ENCODE results near the gene AFAP1. TPM values are rescaled to one million over a fixed set of nuclear protein-coding genes. Genes with fewer than 3 reads are reported as not detected.

The AFAP1 gene
- polyA plus RNA-seq, 3 donors = not detected

GRCh38 chr4:7744142-7744804, 195.4 kb downstream of the AFAP1 start:
- Mint-ChIP-seq H3K4me3 (peak overlapping the region; percentile 54 to 81), H3K4me1 (peaks cover 66% of the 10 kb centered on the region), H3K36me3 (peaks cover 2 to 3% of the 10 kb centered on the region in 2 donors), H3K27me3 (ENCODE audit: low read depth in 3 of 3) (peaks cover 4 to 9% (median 7%) of the 10 kb centered on the region in 3 donors), H3K9me3 (peaks cover 0 to 2% (median 0%) of the 10 kb centered on the region in 7 donors), H3K27ac (peak overlapping the region; percentile 57 to 97 (median 91))
- H3K79me2 ChIP-seq (ENCODE audit: insufficient read depth, low read length) = no peaks in the 10 kb centered on the region
- H3K27me3 ChIP-seq (ENCODE audit: control insufficient read depth in 2 of 2, insufficient read depth in 2 of 2, low read length in 2 of 2) = no peaks in the 10 kb centered on the region
- TF ChIP-seq CTCF (IDR thresholded peaks at IDR 0.05) = no peak
- peak overlapping the region; percentile 78 to 85 for H3K27ac ChIP-seq (ENCODE audit: low read depth in 1 of 2, low read length in 2 of 2)
- DNase-seq = peak; percentile 38 to 64 (median 48)
- intact Hi-C loops (cut with micrococcal nuclease) = no loop called here
- no peaks in the 10 kb centered on the region for H3K9me3 ChIP-seq (replicated peaks in 1 of 2; ENCODE audit: control insufficient read depth in 1 of 2, insufficient read depth in 1 of 2, low read length in 2 of 2)
- no peak overlapping the region for H3K9ac ChIP-seq (ENCODE audit: insufficient read depth, low read length, poor library complexity, severe bottlenecking)
- peaks cover 68 to 70% of the 10 kb centered on the region in 2 donors for H3K4me1 ChIP-seq (ENCODE audit: control insufficient read depth in 1 of 2, insufficient read depth in 2 of 2, low read length in 2 of 2)
- H4K20me1 ChIP-seq (ENCODE audit: insufficient read depth, low read length) = no peaks in the 10 kb centered on the region
- H3K4me2 ChIP-seq (replicated peaks; ENCODE audit: extremely low read depth, low read length, poor library complexity, severe bottlenecking) = peak overlapping the region; percentile 71
- H2AFZ ChIP-seq (ENCODE audit: insufficient read depth, low read depth, low read length, poor library complexity, severe bottlenecking) = peak overlapping the region; percentile 21
- H3K4me3 ChIP-seq (replicated peaks in 1 of 3; ENCODE audit: low read depth in 2 of 3, low read length in 3 of 3) = peak overlapping the region in 1 of 3 experiments; percentile 57
- H3K36me3 ChIP-seq (replicated peaks in 1 of 2; ENCODE audit: control insufficient read depth in 1 of 2, insufficient read depth in 2 of 2, low read length in 2 of 2) = no peaks in the 10 kb centered on the region
- WGBS (ENCODE audit: insufficient coverage) = 69% methylated on average over 16 of the region's 16 CpGs

DNA sequence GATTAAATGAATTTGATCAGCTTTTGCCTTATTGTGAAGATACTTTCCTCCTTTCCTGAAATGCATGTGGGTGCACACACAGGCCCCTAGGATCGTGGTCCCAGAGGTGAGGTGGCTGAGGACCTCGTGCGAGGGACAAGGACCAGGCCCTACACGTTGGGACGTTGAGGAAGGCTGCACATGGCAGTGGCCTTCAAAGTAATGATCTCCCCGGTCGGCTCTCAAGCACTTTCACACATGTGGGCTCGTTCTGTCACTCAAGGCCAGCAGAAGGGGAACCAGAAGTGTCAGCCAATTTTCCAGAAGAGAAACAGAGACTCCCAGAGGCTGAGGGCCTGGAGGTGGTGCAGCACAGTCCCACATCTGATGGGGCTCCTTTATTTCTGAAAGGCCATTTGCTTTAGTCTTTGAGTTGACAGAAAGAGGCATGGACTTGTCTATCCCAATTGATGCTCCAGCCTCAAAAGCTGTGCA, 196.8 kb downstream of the AFAP1 start:
- H3K4me1 Mint-ChIP-seq = peaks cover 52% of the 10 kb centered on the region
- H3K27me3 Mint-ChIP-seq (ENCODE audit: low read depth in 3 of 3) = peaks cover 3 to 4% (median 4%) of the 10 kb centered on the region in 3 donors
- H3K27ac Mint-ChIP-seq = peak overlapping the region in 2 of 7 donors; percentile 31 to 55
- Histone ChIP-seq H3K36me3 (replicated peaks in 1 of 2; ENCODE audit: control insufficient read depth in 1 of 2, insufficient read depth in 2 of 2, low read length in 2 of 2) (no peaks in the 10 kb centered on the region), H3K4me1 (ENCODE audit: control insufficient read depth in 1 of 2, insufficient read depth in 2 of 2, low read length in 2 of 2) (peaks cover 54 to 55% of the 10 kb centered on the region in 2 donors), H3K27ac (ENCODE audit: low read depth in 1 of 2, low read length in 2 of 2) (peak overlapping the region in 1 of 2 donors; percentile 78), H4K20me1 (ENCODE audit: insufficient read depth, low read length) (no peaks in the 10 kb centered on the region), H3K9ac (ENCODE audit: insufficient read depth, low read length, poor library complexity, severe bottlenecking) (no peak overlapping the region), H3K4me2 (replicated peaks; ENCODE audit: extremely low read depth, low read length, poor library complexity, severe bottlenecking) (no peak overlapping the region), H3K79me2 (ENCODE audit: insufficient read depth, low read length) (no peaks in the 10 kb centered on the region), H3K27me3 (ENCODE audit: control insufficient read depth in 2 of 2, insufficient read depth in 2 of 2, low read length in 2 of 2) (no peaks in the 10 kb centered on the region), H3K4me3 (replicated peaks in 1 of 3; ENCODE audit: low read depth in 2 of 3, low read length in 3 of 3) (peak overlapping the region in 1 of 3 experiments; percentile 57), H2AFZ (ENCODE audit: insufficient read depth, low read depth, low read length, poor library complexity, severe bottlenecking) (no peak overlapping the region), H3K9me3 (replicated peaks in 1 of 2; ENCODE audit: control insufficient read depth in 1 of 2, insufficient read depth in 1 of 2, low read length in 2 of 2) (peaks cover 0 to 4% of the 10 kb centered on the region in 2 donors)
- intact Hi-C loops (cut with micrococcal nuclease) = no loop called here
- no peak for DNase-seq
- H3K36me3 Mint-ChIP-seq = peaks cover 2 to 3% of the 10 kb centered on the region in 2 donors
- H3K9me3 Mint-ChIP-seq = peaks cover 0 to 7% (median 1%) of the 10 kb centered on the region in 7 donors
- H3K4me3 Mint-ChIP-seq = no peak overlapping the region
- 35% methylated on average over 8 of the region's 8 CpGs for WGBS (ENCODE audit: insufficient coverage)
- no peak for TF ChIP-seq CTCF (IDR thresholded peaks at IDR 0.05)
